Mesothelial cell of epicardium (in vitro differentiated cells): ENCODE data around the gene CCBE1. TPM values are rescaled to one million over a fixed set of nuclear protein-coding genes. Genes with fewer than 3 reads are reported as not detected.
"Not testable (repeated sequence)": the region's sequence is repeated elsewhere in the genome, so short reads cannot be mapped to it uniquely, and the experiment has no call there.

ENCODE experiments used
- DNase-seq, 2 experiments: peaks; one replicate each; pipeline ENCODE4 v3.0.0; 2021; ENCODE audit warnings: low spot score in 2 of 2; ENCODE audit not compliant: unreplicated experiment in 2 of 2
- H3K27ac Mint-ChIP-seq: 2 replicates; pipeline ENCODE4 v1.8.0; 2021; ENCODE audit warnings: mixed read lengths
- H3K27me3 Mint-ChIP-seq: 2 replicates; pipeline ENCODE4 v1.8.0; 2021; ENCODE audit warnings: low read depth, mixed read lengths
- H3K36me3 Mint-ChIP-seq: 2 replicates; pipeline ENCODE4 v1.8.0; 2021; ENCODE audit warnings: mixed read lengths
- H3K4me1 Mint-ChIP-seq: 2 replicates; pipeline ENCODE4 v1.8.0; 2021; ENCODE audit warnings: mixed read lengths
- H3K4me3 Mint-ChIP-seq: 2 replicates; pipeline ENCODE4 v1.8.0; 2021; ENCODE audit warnings: mild to moderate bottlenecking, moderate library complexity, mixed read lengths
- H3K9me3 Mint-ChIP-seq: 2 replicates; pipeline ENCODE4 v1.8.0; 2021; ENCODE audit warnings: mixed read lengths
- CTCF ChIP-seq: fragments of 200-600 bp; sonication (generic); IDR thresholded peaks from one replicate; pipeline ENCODE4 v1.5.0; 2021; ENCODE audit warnings: antibody characterized with exemption; ENCODE audit not compliant: unreplicated experiment
- total RNA-seq: library from RNA; stranded (reverse); gene quantifications from 3 replicates; pipeline ENCODE4 v1.2.1, GENCODE V29; 2021

The CCBE1 gene
- total RNA-seq, 1 donor from 2014 or later = 71.1 TPM

GRCh38 chr18:59715445-59715844 lies 18.2 kb upstream of the CCBE1 start:
- DNase-seq = no peak
- Mint-ChIP-seq H3K4me1 (peaks cover 7% of the 10 kb centered on the region), H3K9me3 (no peaks in the 10 kb centered on the region), H3K27me3 (peaks cover 25% of the 10 kb centered on the region), H3K36me3 (no peaks in the 10 kb centered on the region), H3K27ac (no peak overlapping the region), H3K4me3 (no peak overlapping the region)
- no peak for TF ChIP-seq CTCF

DNA sequence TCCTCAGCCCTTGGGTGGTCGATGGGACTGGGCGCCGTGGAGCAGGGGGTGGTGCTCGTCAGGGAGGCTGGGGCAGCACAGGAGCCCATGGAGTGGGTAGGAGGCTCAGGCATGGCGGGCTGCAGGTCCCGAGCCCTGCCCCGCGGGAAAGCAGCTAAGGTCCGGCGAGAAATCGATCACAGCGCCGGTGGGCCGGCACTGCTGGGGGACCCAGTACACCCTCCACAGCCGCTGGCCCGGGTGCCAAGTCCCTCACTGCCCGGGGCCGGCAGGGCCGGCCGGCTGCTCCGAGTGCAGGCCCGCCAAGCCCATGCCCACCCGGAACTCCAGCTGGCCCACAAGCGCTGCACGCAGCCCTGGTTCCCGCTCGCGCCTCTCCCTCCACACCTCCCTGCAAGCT lies 16.9 kb upstream of the CCBE1 start:
- H3K4me1 Mint-ChIP-seq, H3K4me3 Mint-ChIP-seq, H3K36me3 Mint-ChIP-seq, DNase-seq, H3K27ac Mint-ChIP-seq, H3K9me3 Mint-ChIP-seq: not testable (repeated sequence)
- peaks cover 25% of the 10 kb centered on the region for H3K27me3 Mint-ChIP-seq

GRCh38 chr18:59712311-59712710 lies 15.1 kb upstream of the CCBE1 start:
- Mint-ChIP-seq H3K4me1 (peaks cover 2% of the 10 kb centered on the region), H3K27me3 (peaks cover 12% of the 10 kb centered on the region), H3K36me3 (no peaks in the 10 kb centered on the region), H3K27ac (no peak overlapping the region), H3K4me3 (no peak overlapping the region), H3K9me3 (no peaks in the 10 kb centered on the region)
- no peak for TF ChIP-seq CTCF
- no peak for DNase-seq

- Mint-ChIP-seq H3K27me3 (peaks cover 11% of the 10 kb centered on the region), H3K27ac (no peak overlapping the region), H3K4me1 (peaks cover 10% of the 10 kb centered on the region), H3K9me3 (no peaks in the 10 kb centered on the region), H3K4me3 (no peak overlapping the region), H3K36me3 (no peaks in the 10 kb centered on the region)
- DNase-seq = no peak
- no peak for TF ChIP-seq CTCF
Observed at GRCh38 chr18:59708988-59709387, 11.8 kb upstream of the CCBE1 start.

DNA sequence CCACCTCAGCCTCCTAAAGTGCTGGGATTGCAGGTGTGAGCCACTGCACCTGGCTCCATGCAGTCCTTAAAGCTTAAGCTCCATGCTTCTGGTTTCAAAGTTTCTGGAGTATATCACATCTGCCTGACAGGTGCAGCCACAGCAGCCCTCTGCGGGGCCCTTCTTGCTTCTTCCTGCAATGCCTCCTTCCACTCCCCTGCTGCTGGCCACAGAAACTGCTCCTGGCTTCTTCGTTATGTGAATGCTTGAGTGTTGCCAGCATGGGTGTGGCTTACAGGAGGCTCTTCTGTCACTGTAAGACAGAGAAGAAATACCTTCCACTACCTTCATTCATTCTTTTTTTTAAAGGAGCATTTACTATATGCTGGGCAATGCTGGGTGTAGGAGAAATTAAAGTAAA lies 10.1 kb upstream of the CCBE1 start:
- H3K4me1 Mint-ChIP-seq = peaks cover 13% of the 10 kb centered on the region
- no peak overlapping the region for H3K4me3 Mint-ChIP-seq
- H3K27me3 Mint-ChIP-seq = peaks cover 15% of the 10 kb centered on the region
- DNase-seq = no peak
- no peaks in the 10 kb centered on the region for H3K36me3 Mint-ChIP-seq
- H3K9me3 Mint-ChIP-seq = no peaks in the 10 kb centered on the region
- no peak for TF ChIP-seq CTCF
- no peak overlapping the region for H3K27ac Mint-ChIP-seq

GRCh38 chr18:59706499-59706898 lies 9.3 kb upstream of the CCBE1 start:
- peaks cover 17% of the 10 kb centered on the region for H3K4me1 Mint-ChIP-seq
- no peak overlapping the region for H3K27ac Mint-ChIP-seq
- no peaks in the 10 kb centered on the region for H3K9me3 Mint-ChIP-seq
- no peaks in the 10 kb centered on the region for H3K36me3 Mint-ChIP-seq
- H3K27me3 Mint-ChIP-seq = peaks cover 15% of the 10 kb centered on the region
- no peak for TF ChIP-seq CTCF
- DNase-seq = no peak
- no peak overlapping the region for H3K4me3 Mint-ChIP-seq
